ENCODE measurements around the gene CCKAR. TPM values are rescaled to one million over a fixed set of nuclear protein-coding genes. Genes with fewer than 3 reads are reported as not detected.

CCKAR gene
- total and polyA plus RNA-seq, 10 of the 15 experiments (the other 5 are each of a cell fraction or from before 2014, with no cell fraction given) = not detected

DNA sequence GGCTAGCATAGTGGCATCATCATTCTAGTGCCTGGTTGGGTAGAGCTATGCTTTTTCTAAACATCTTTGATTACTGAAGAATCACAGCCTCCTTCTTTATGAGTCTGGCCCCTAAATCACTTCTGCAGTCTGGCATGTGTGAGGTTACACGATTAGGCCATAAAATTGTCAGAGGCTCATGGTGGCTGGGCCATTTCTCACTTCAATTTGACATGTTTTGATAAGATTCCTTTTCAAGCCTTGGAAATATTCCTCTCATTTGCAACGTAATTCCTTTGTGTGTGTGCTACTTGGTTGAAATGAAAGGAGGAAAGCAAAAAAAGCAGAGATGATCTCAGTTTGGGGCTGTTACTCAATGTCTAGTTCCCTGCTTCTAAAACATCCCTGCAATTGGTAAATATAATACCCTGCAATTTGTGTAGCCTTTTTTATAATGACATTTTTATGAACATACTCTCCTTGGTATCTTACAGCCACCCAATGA lies 6.2 kb downstream of the CCKAR start:
- Histone ChIP-seq H2AFZ (ENCODE audit: control insufficient read depth, low read depth, low read length) (no peak overlapping the region), H3K4me2 (ENCODE audit: control insufficient read depth, insufficient read depth) (no peak overlapping the region), H3K9ac (ENCODE audit: control insufficient read depth, insufficient read depth, low read length) (no peak overlapping the region), H3K36me3 (ENCODE audit: control insufficient read depth in 2 of 2, insufficient read depth in 2 of 2, low read length in 1 of 2) (no peaks in the 10 kb centered on the region), H3K4me1 (ENCODE audit: control insufficient read depth, insufficient read depth, low read length) (no peaks in the 10 kb centered on the region), H3K27ac (ENCODE audit: control insufficient read depth, insufficient read depth) (no peak overlapping the region), H3K79me2 (ENCODE audit: control insufficient read depth, insufficient read depth, low read length) (no peaks in the 10 kb centered on the region), H4K20me1 (ENCODE audit: control insufficient read depth, insufficient read depth) (no peaks in the 10 kb centered on the region), H3K9me3 (replicated peaks; ENCODE audit: control insufficient read depth, insufficient read depth, low read length) (no peaks in the 10 kb centered on the region), H3K27me3 (replicated peaks in 1 of 2; ENCODE audit: control insufficient read depth in 2 of 2, insufficient read depth in 2 of 2, low read length in 1 of 2) (0 out of 4 replicates have a peak, but pooled peaks cover 0 to 5% of the 10 kb centered on the region in 2 experiments), H3K4me3 (no peak overlapping the region)
- TF ChIP-seq REST (IDR thresholded peaks at IDR 0.05; ENCODE audit: low read depth, low read length) = no peak
- TF ChIP-seq, protein P1, sequence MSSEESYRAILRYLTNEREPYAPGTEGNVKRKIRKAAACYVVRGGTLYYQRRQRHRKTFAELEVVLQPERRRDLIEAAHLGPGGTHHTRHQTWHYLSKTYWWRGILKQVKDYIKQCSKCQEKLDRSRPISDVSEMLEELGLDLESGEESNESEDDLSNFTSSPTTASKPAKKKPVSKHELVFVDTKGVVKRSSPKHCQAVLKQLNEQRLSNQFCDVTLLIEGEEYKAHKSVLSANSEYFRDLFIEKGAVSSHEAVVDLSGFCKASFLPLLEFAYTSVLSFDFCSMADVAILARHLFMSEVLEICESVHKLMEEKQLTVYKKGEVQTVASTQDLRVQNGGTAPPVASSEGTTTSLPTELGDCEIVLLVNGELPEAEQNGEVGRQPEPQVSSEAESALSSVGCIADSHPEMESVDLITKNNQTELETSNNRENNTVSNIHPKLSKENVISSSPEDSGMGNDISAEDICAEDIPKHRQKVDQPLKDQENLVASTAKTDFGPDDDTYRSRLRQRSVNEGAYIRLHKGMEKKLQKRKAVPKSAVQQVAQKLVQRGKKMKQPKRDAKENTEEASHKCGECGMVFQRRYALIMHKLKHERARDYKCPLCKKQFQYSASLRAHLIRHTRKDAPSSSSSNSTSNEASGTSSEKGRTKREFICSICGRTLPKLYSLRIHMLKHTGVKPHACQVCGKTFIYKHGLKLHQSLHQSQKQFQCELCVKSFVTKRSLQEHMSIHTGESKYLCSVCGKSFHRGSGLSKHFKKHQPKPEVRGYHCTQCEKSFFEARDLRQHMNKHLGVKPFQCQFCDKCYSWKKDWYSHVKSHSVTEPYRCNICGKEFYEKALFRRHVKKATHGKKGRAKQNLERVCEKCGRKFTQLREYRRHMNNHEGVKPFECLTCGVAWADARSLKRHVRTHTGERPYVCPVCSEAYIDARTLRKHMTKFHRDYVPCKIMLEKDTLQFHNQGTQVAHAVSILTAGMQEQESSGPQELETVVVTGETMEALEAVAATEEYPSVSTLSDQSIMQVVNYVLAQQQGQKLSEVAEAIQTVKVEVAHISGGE (CRISPR knock-in tag; IDR thresholded peaks at IDR 0.05) = no peak
- TF ChIP-seq BRCA1 (IDR thresholded peaks at IDR 0.05; ENCODE audit: low read depth, low read length) = no peak
- TF ChIP-seq TBL1XR1 (IDR thresholded peaks at IDR 0.05; ENCODE audit: low read depth, low read length) = no peak
- TF ChIP-seq NFXL1 (IDR thresholded peaks at IDR 0.05; ENCODE audit: borderline replicate concordance) = no peak
- in situ Hi-C loops (cut with MboI) (no loop called here), intact Hi-C loops (cut with micrococcal nuclease; ENCODE audit: unreplicated experiment) (no loop called here)
- no peak for FAIRE-seq
- DNase-seq (ENCODE audit: low read depth, low spot score) = no peak
- no TSS peak for BruUV-seq (replicated peaks)
- POLR2A ChIA-PET = no interaction called here
- WGBS (ENCODE audit: insufficient coverage, insufficient replicate concordance, low lambda C conversion rate, missing lambda C conversion rate) = 0% methylated on average over 2 of the region's 2 CpGs
- no peak for ATAC-seq
- SMC1A ChIA-PET (ENCODE audit: uncharacterized antibody, unreplicated experiment) = interaction anchor here (0.6 kb wide), 1 partner anchor 70 kb away, joined by 3 read pairs; no protein-coding TSS in a partner anchor
- RAD21 ChIA-PET (ENCODE audit: unreplicated experiment) = no interaction called here
- CTCF ChIA-PET = no interaction called here

Data from GM12878 (cell line).